GM23338 (cell line): Measurements from ENCODE around the gene OTOGL. TPM values are rescaled to one million over a fixed set of nuclear protein-coding genes. Genes with fewer than 3 reads are reported as not detected.

ENCODE experiments used
- ATAC-seq: fragments of 200-7000 bp; cut with Tn5 transposase; 3 replicates; pipeline ENCODE4 v1.9.1; 2020
- DNase-seq: peaks from one replicate; pipeline ENCODE4 v3.0.0-alpha.2; 2015; ENCODE audit warnings: low spot score
- H2AFZ ChIP-seq: fragments of 200-600 bp; sonication (generic); 2 replicates; pipeline ENCODE4 v1.8.0; 2016; ENCODE audit warnings: antibody characterized with exemption, mild to moderate bottlenecking, moderate library complexity
- H3F3A ChIP-seq: fragments of 200-600 bp; sonication (generic); replicated peaks from 2 replicates; pipeline ENCODE4 v1.8.0; 2017; ENCODE audit warnings: antibody characterized with exemption, mixed run types, low read depth
- H3K27ac ChIP-seq: fragments of 200-600 bp; sonication (generic); 2 replicates; pipeline ENCODE4 v1.6.1; 2016; ENCODE audit warnings: low read depth
- H3K27me3 ChIP-seq: fragments of 200-600 bp; sonication (generic); 2 replicates; pipeline ENCODE4 v1.8.0; 2016; ENCODE audit warnings: mild to moderate bottlenecking, mixed run types, moderate library complexity; ENCODE audit not compliant: insufficient read depth
- H3K36me3 ChIP-seq: fragments of 200-600 bp; sonication (generic); 2 replicates; pipeline ENCODE4 v1.8.0; 2016; ENCODE audit warnings: mild to moderate bottlenecking; ENCODE audit not compliant: insufficient read depth
- H3K4me1 ChIP-seq: fragments of 200-600 bp; sonication (generic); 2 replicates; pipeline ENCODE4 v1.8.0; 2016; ENCODE audit warnings: mild to moderate bottlenecking, moderate library complexity; ENCODE audit not compliant: insufficient read depth
- H3K4me2 ChIP-seq: fragments of 200-600 bp; sonication (generic); 2 replicates; pipeline ENCODE4 v1.7.1; 2017; ENCODE audit warnings: mixed run types
- H3K4me3 ChIP-seq: fragments of 200-600 bp; sonication (generic); 2 replicates; pipeline ENCODE4 v1.6.1; 2016; ENCODE audit warnings: mixed run types
- H3K79me2 ChIP-seq: fragments of 200-600 bp; sonication (generic); replicated peaks from 2 replicates; pipeline ENCODE4 v1.8.0; 2017; ENCODE audit warnings: mild to moderate bottlenecking; ENCODE audit not compliant: insufficient read depth
- H3K9me2 ChIP-seq: fragments of 200-600 bp; sonication (generic); 2 replicates; pipeline ENCODE4 v1.8.0; 2017; ENCODE audit not compliant: insufficient read depth
- H4K20me1 ChIP-seq: fragments of 200-600 bp; sonication (generic); replicated peaks from 2 replicates; pipeline ENCODE4 v1.8.0; 2017; ENCODE audit warnings: mild to moderate bottlenecking; ENCODE audit not compliant: insufficient read depth
- H3K27ac Mint-ChIP-seq: 2 replicates; pipeline ENCODE4 v1.8.0; 2020; ENCODE audit warnings: inconsistent platforms, mild to moderate bottlenecking, moderate library complexity, mixed read lengths
- H3K27me3 Mint-ChIP-seq: 3 replicates; pipeline ENCODE4 v1.8.0; 2022; ENCODE audit warnings: low read depth, mild to moderate bottlenecking, moderate library complexity, mixed read lengths, inconsistent platforms; ENCODE audit not compliant: insufficient read depth, poor library complexity
- H3K36me3 Mint-ChIP-seq: 3 replicates; pipeline ENCODE4 v1.8.0; 2021; ENCODE audit warnings: low read depth, mild to moderate bottlenecking, inconsistent platforms, moderate library complexity, mixed read lengths
- H3K4me1 Mint-ChIP-seq: 3 replicates; pipeline ENCODE4 v1.8.0; 2020; ENCODE audit warnings: mild to moderate bottlenecking, inconsistent platforms, mixed read lengths
- H3K4me3 Mint-ChIP-seq: 3 replicates; pipeline ENCODE4 v1.8.0; 2021; ENCODE audit warnings: moderate library complexity, mild to moderate bottlenecking, inconsistent platforms, mixed read lengths
- H3K9me3 Mint-ChIP-seq: 3 replicates; pipeline ENCODE4 v1.8.0; 2020; ENCODE audit warnings: moderate library complexity, mild to moderate bottlenecking, inconsistent platforms, mixed read lengths
- CREB1 ChIP-seq: fragments of 250-450 bp; sonication (Bioruptor Pico); IDR thresholded peaks from 2 replicates; pipeline ENCODE4 v1.5.0; 2020; ENCODE audit warnings: low read depth, mild to moderate bottlenecking, moderate library complexity
- ETS1 ChIP-seq: IDR thresholded peaks from 2 replicates; pipeline ENCODE4 v1.6.1; 2016; ENCODE audit warnings: antibody characterized with exemption
- EZH2 ChIP-seq: fragments of 200-600 bp; sonication (generic); IDR thresholded peaks from one replicate; pipeline ENCODE4 v1.8.0; 2017; ENCODE audit warnings: antibody characterized with exemption, mild to moderate bottlenecking, low read depth; ENCODE audit not compliant: unreplicated experiment
- EZH2phosphoT487 ChIP-seq: fragments of 200-600 bp; sonication (generic); IDR thresholded peaks from one replicate; pipeline ENCODE4 v1.8.1; 2018; ENCODE audit warnings: antibody characterized with exemption; ENCODE audit not compliant: unreplicated experiment
- JUNB ChIP-seq: IDR thresholded peaks from one replicate; pipeline ENCODE4 v1.6.1; 2016; ENCODE audit warnings: antibody characterized with exemption; ENCODE audit not compliant: unreplicated experiment
- POLR2AphosphoS5 ChIP-seq: IDR thresholded peaks from 2 replicates; pipeline ENCODE4 v1.6.1; 2016; ENCODE audit warnings: antibody characterized with exemption, low read depth
- ZNF114 ChIP-seq: fragments of 250-450 bp; sonication (Bioruptor Pico); IDR thresholded peaks from 2 replicates; pipeline ENCODE4 v1.5.0; 2020; ENCODE audit warnings: mild to moderate bottlenecking, moderate library complexity
- polyA plus RNA-seq: library from polyadenylated mRNA; unstranded; fragments of >200 nt; fragmentation: Nextera tagmentation; extraction: Ambion mirVana; gene quantifications from 2 replicates; pipeline ENCODE4 v1.2.1, GENCODE V29; 2016
- total RNA-seq: library from RNA; depleted of rRNA; stranded (reverse); fragments of >200 nt; shearing (Covaris generic); gene quantifications from 2 replicates; pipeline ENCODE4 v1.2.3, GENCODE V29; 2014
- TF ChIP-seq, protein P1 (sequence below), 2 experiments: fragments of 200-600 bp in 1 of 2; sonication (generic) in 1 of 2; conservative IDR thresholded peaks; 2 replicates each; pipeline versions ENCODE4 v1.5.1 to v1.6.1; 2016 to 2017; ENCODE audit warnings: antibody characterized with exemption in 2 of 2, low read depth in 2 of 2, mild to moderate bottlenecking in 2 of 2, moderate library complexity in 1 of 2

OTOGL gene
- total and polyA plus RNA-seq, 2 experiments from 2014 or later, result 0.36 to 0.66 TPM

DNA sequence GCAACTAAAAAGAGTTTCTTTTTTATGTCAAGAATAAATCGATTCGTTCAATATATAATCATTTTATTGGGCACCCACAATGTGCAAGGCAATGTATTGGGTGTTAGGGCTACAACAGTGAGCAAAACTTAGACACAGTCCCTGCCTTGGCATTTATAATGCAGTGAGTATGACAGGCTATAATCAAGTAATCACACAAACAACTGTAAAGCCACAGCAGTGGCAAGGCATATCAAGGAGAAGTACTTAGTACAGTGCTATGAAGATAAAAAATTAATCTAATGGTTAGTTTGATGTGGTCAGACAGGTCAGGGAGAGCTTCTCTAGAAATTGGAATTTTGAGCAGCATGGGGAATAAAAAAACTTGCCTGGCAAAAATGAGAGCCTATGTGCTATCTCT, 39.5 kb upstream of the OTOGL start (continued):
- TF ChIP-seq CREB1 (CRISPR knock-in tag), result no peak
- TF ChIP-seq POLR2AphosphoS5, result no peak
- TF ChIP-seq EZH2phosphoT487, result no peak
- TF ChIP-seq, protein P1, sequence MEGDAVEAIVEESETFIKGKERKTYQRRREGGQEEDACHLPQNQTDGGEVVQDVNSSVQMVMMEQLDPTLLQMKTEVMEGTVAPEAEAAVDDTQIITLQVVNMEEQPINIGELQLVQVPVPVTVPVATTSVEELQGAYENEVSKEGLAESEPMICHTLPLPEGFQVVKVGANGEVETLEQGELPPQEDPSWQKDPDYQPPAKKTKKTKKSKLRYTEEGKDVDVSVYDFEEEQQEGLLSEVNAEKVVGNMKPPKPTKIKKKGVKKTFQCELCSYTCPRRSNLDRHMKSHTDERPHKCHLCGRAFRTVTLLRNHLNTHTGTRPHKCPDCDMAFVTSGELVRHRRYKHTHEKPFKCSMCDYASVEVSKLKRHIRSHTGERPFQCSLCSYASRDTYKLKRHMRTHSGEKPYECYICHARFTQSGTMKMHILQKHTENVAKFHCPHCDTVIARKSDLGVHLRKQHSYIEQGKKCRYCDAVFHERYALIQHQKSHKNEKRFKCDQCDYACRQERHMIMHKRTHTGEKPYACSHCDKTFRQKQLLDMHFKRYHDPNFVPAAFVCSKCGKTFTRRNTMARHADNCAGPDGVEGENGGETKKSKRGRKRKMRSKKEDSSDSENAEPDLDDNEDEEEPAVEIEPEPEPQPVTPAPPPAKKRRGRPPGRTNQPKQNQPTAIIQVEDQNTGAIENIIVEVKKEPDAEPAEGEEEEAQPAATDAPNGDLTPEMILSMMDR (conservative IDR thresholded peaks at IDR 0.05; ENCODE audit: low read depth in 2 of 2), result no peak
- TF ChIP-seq JUNB, result no peak

DNA sequence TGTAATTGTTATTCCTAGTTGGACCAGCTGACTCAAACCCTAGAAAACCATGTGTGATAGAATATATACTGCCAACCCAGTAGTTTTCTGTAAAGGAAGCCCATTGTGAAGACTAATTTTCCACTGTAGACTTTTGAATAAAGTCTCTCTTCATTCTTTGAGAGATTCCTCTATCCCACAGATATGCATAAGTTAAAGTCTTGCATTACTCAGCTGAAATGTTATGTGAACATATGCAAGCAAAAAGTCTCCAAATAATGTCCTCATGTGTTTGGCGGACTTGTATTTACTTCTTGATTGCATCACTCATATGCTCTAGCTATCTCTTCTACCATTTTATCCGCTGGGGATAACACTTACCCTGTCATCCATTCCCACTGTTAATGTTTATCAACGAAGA, 35.1 kb upstream of the OTOGL start:
- Histone ChIP-seq H3K79me2 (no peaks in the 10 kb centered on the region), H3K4me3 (no peak overlapping the region), H3K27me3 (no peaks in the 10 kb centered on the region), H4K20me1 (no peaks in the 10 kb centered on the region), H3K27ac (no peak overlapping the region), H3F3A (no peaks in the 10 kb centered on the region), H3K4me1 (0 out of 2 replicates have a peak, but pooled peaks cover 2% of the 10 kb centered on the region), H2AFZ (no peak overlapping the region), H3K36me3 (no peaks in the 10 kb centered on the region), H3K9me2 (no peaks in the 10 kb centered on the region), H3K4me2 (no peak overlapping the region)
- no peaks in the 10 kb centered on the region for H3K36me3 Mint-ChIP-seq
- no peak for DNase-seq
- peaks cover 2% of the 10 kb centered on the region for H3K27me3 Mint-ChIP-seq
- peaks cover 6% of the 10 kb centered on the region; the same call in 1 of the 3 replicates for H3K4me1 Mint-ChIP-seq
- no peak overlapping the region for H3K27ac Mint-ChIP-seq
- H3K4me3 Mint-ChIP-seq, result no peak overlapping the region
- ATAC-seq, result no peak
- no peak for TF ChIP-seq ZNF114 (CRISPR knock-in tag)
- TF ChIP-seq EZH2phosphoT487, result no peak
- TF ChIP-seq, protein P1 (conservative IDR thresholded peaks at IDR 0.05; ENCODE audit: low read depth in 2 of 2), result no peak
- no peak for TF ChIP-seq EZH2
- no peaks in the 10 kb centered on the region for H3K9me3 Mint-ChIP-seq

DNA sequence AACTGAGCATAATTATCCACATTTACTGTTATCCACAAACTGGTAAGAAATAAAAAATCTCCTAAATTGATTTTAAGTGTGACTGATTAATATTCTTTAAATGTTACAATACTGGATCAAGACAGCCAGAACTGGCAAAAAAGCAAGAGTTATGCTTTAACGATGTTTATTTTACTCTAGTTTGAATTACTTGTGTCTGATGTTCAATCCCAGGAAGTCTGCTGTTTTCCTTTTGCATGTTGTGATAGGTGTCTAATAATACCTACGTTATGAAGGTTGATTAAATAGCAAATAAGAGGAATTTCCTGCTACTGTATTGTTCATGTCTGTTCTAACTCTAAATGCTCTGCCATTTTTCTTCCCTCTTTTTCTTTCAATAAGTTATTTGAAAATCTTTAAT, 34.4 kb upstream of the OTOGL start:
- no peak overlapping the region for H3K27ac Mint-ChIP-seq
- Histone ChIP-seq H4K20me1 (no peaks in the 10 kb centered on the region), H3K4me2 (no peak overlapping the region), H3K27me3 (no peaks in the 10 kb centered on the region), H3K4me3 (no peak overlapping the region), H3K79me2 (no peaks in the 10 kb centered on the region), H3K27ac (no peak overlapping the region), H3F3A (no peaks in the 10 kb centered on the region), H3K36me3 (no peaks in the 10 kb centered on the region), H3K4me1 (no peaks in the 10 kb centered on the region), H2AFZ (no peak overlapping the region), H3K9me2 (no peaks in the 10 kb centered on the region)
- H3K4me3 Mint-ChIP-seq, result no peak overlapping the region
- ATAC-seq (no peak), DNase-seq (no peak)
- H3K27me3 Mint-ChIP-seq, result peaks cover 2% of the 10 kb centered on the region
- no peaks in the 10 kb centered on the region for H3K9me3 Mint-ChIP-seq
- H3K36me3 Mint-ChIP-seq, result no peaks in the 10 kb centered on the region
- H3K4me1 Mint-ChIP-seq, result peaks cover 4% of the 10 kb centered on the region; the same call in 1 of the 3 replicates
- TF ChIP-seq, protein P1 (conservative IDR thresholded peaks at IDR 0.05; ENCODE audit: low read depth in 2 of 2), result no peak
- TF ChIP-seq ETS1, result no peak
